HepG2 (cell line): Measurements from ENCODE around the gene ZMYND8.
"Not testable (repeated sequence)": the region's sequence is repeated elsewhere in the genome, so short reads cannot be mapped to it uniquely, and the experiment has no call there.

ENCODE experiments used
- CHCHD3 ChIP-seq: sonication (generic); formaldehyde crosslinking; IDR thresholded peaks from 2 replicates; pipeline ENCODE4 v1.8.0; 2022; ENCODE audit warnings: mild to moderate bottlenecking, missing genetic modification reagents, moderate library complexity
- NFYB ChIP-seq: sonication (generic); formaldehyde crosslinking; IDR thresholded peaks from 2 replicates; pipeline ENCODE4 v1.4.0; 2020; ENCODE audit warnings: missing genetic modification reagents
- PAXIP1 ChIP-seq: sonication (generic); formaldehyde crosslinking; conservative IDR thresholded peaks from 2 replicates; pipeline ENCODE4 v1.4.0; 2020; ENCODE audit warnings: mild to moderate bottlenecking, missing genetic modification reagents, moderate library complexity
- RBM22 ChIP-seq: fragments of 200-400 bp; formaldehyde crosslinking; optimal IDR thresholded peaks from 2 replicates; pipeline ENCODE3; 2017; ENCODE audit warnings: mild to moderate bottlenecking, low read length, moderate library complexity
- STAG1 ChIP-seq: sonication (generic); formaldehyde crosslinking; IDR thresholded peaks from 2 replicates; pipeline ENCODE4 v1.4.0; 2020; ENCODE audit warnings: missing genetic modification reagents
- YEATS4 ChIP-seq: sonication (generic); formaldehyde crosslinking; IDR thresholded peaks from 2 replicates; pipeline ENCODE4 v1.4.0; 2020; ENCODE audit warnings: missing genetic modification reagents, borderline replicate concordance
- ZNF567 ChIP-seq: sonication (generic); formaldehyde crosslinking; IDR thresholded peaks from 2 replicates; pipeline ENCODE4 v1.8.1; 2023; ENCODE audit warnings: mild to moderate bottlenecking, missing genetic modification reagents, borderline replicate concordance
- TF ChIP-seq, protein P1 (sequence below): sonication (generic); formaldehyde crosslinking; IDR thresholded peaks from 2 replicates; pipeline ENCODE4 v1.5.0; 2020; ENCODE audit warnings: mild to moderate bottlenecking, missing genetic modification reagents, moderate library complexity
- TF ChIP-seq, protein P2 (sequence below): fragments of 450-650 bp; IDR thresholded peaks from 2 replicates; pipeline ENCODE4 v1.6.1; 2017; ENCODE audit warnings: mild to moderate bottlenecking

- TF ChIP-seq, protein P1, sequence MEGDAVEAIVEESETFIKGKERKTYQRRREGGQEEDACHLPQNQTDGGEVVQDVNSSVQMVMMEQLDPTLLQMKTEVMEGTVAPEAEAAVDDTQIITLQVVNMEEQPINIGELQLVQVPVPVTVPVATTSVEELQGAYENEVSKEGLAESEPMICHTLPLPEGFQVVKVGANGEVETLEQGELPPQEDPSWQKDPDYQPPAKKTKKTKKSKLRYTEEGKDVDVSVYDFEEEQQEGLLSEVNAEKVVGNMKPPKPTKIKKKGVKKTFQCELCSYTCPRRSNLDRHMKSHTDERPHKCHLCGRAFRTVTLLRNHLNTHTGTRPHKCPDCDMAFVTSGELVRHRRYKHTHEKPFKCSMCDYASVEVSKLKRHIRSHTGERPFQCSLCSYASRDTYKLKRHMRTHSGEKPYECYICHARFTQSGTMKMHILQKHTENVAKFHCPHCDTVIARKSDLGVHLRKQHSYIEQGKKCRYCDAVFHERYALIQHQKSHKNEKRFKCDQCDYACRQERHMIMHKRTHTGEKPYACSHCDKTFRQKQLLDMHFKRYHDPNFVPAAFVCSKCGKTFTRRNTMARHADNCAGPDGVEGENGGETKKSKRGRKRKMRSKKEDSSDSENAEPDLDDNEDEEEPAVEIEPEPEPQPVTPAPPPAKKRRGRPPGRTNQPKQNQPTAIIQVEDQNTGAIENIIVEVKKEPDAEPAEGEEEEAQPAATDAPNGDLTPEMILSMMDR (CRISPR knock-in tag) = not testable (repeated sequence)
- not testable (repeated sequence) for TF ChIP-seq PAXIP1 (CRISPR knock-in tag); ZNF567; CHCHD3 (CRISPR knock-in tag); YEATS4 (CRISPR knock-in tag); RBM22; STAG1 (CRISPR knock-in tag); NFYB
- TF ChIP-seq, protein P2, sequence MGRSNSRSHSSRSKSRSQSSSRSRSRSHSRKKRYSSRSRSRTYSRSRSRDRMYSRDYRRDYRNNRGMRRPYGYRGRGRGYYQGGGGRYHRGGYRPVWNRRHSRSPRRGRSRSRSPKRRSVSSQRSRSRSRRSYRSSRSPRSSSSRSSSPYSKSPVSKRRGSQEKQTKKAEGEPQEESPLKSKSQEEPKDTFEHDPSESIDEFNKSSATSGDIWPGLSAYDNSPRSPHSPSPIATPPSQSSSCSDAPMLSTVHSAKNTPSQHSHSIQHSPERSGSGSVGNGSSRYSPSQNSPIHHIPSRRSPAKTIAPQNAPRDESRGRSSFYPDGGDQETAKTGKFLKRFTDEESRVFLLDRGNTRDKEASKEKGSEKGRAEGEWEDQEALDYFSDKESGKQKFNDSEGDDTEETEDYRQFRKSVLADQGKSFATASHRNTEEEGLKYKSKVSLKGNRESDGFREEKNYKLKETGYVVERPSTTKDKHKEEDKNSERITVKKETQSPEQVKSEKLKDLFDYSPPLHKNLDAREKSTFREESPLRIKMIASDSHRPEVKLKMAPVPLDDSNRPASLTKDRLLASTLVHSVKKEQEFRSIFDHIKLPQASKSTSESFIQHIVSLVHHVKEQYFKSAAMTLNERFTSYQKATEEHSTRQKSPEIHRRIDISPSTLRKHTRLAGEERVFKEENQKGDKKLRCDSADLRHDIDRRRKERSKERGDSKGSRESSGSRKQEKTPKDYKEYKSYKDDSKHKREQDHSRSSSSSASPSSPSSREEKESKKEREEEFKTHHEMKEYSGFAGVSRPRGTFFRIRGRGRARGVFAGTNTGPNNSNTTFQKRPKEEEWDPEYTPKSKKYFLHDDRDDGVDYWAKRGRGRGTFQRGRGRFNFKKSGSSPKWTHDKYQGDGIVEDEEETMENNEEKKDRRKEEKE = not testable (repeated sequence)
These were observed 92.2 kb downstream of the ZMYND8 start for GRCh38 chr20:47264137-47264769.
